Neutrophil (primary cell): ENCODE data around the gene SNHG17.
"Not testable (repeated sequence)": the region's sequence is repeated elsewhere in the genome, so short reads cannot be mapped to it uniquely, and the experiment has no call there.

Source experiments
- H3K27ac ChIP-seq: fragments of 200-600 bp; sonication (generic); 2 replicates; pipeline ENCODE4 v1.5.1; 2016; ENCODE audit warnings: mild to moderate bottlenecking, moderate library complexity
- H3K27me3 ChIP-seq: fragments of 200-600 bp; sonication (generic); 2 replicates; pipeline ENCODE4 v1.6.0; 2016; ENCODE audit warnings: mild to moderate bottlenecking
- H3K36me3 ChIP-seq: fragments of 200-600 bp; sonication (generic); 2 replicates; pipeline ENCODE4 v1.5.1; 2017
- H3K4me1 ChIP-seq, 2 experiments: fragments of 200-600 bp in 1 of 2; sonication (generic) in 1 of 2; 1 replicate in 1 of 2; 2 replicates in 1 of 2; pipeline versions ENCODE4 v1.5.1 to v1.6.1; 2013 to 2016; ENCODE audit warnings: low read depth in 1 of 2, low read length in 1 of 2, mild to moderate bottlenecking in 1 of 2, moderate library complexity in 1 of 2; ENCODE audit not compliant: control insufficient read depth in 1 of 2, insufficient read depth in 1 of 2
- H3K4me3 ChIP-seq, 2 experiments: fragments of 200-600 bp in 1 of 2; sonication (generic) in 1 of 2; 1 replicate in 1 of 2; 2 replicates in 1 of 2; pipeline ENCODE4 v1.5.1; 2013 to 2016; ENCODE audit warnings: low read depth in 1 of 2, low read length in 1 of 2, mild to moderate bottlenecking in 1 of 2, moderate library complexity in 1 of 2
- H3K9me3 ChIP-seq: fragments of 200-600 bp; sonication (generic); 2 replicates; pipeline ENCODE4 v1.5.1; 2016
- TF ChIP-seq, protein P1 (sequence below): fragments of 200-600 bp; sonication (generic); IDR thresholded peaks from 2 replicates; pipeline ENCODE4 v1.5.1; 2016; ENCODE audit warnings: antibody characterized with exemption

The SNHG17 gene

DNA sequence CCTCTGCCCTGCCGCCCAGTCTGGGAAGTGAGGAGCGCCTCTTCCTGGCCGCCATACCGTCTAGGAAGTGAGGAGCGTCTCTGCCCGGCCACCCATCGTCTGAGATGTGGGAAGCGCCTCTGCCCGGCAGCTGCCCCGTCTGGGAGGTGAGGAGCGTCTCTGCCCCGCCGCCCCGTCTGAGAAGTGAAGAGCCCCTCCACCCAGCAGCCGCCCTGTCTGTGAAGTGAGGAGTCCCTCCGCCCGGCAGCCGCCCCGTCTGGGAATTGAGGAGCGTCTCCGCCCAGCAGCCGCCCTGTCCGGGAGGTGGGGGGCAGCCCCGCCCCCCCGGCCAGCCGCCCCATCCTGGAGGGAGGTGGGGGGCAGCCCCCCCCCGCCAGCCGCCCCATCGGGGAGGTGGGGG is 27.8 kb downstream of the SNHG17 start:
- TF ChIP-seq, protein P1, sequence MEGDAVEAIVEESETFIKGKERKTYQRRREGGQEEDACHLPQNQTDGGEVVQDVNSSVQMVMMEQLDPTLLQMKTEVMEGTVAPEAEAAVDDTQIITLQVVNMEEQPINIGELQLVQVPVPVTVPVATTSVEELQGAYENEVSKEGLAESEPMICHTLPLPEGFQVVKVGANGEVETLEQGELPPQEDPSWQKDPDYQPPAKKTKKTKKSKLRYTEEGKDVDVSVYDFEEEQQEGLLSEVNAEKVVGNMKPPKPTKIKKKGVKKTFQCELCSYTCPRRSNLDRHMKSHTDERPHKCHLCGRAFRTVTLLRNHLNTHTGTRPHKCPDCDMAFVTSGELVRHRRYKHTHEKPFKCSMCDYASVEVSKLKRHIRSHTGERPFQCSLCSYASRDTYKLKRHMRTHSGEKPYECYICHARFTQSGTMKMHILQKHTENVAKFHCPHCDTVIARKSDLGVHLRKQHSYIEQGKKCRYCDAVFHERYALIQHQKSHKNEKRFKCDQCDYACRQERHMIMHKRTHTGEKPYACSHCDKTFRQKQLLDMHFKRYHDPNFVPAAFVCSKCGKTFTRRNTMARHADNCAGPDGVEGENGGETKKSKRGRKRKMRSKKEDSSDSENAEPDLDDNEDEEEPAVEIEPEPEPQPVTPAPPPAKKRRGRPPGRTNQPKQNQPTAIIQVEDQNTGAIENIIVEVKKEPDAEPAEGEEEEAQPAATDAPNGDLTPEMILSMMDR: no peak
- H3K9me3 ChIP-seq: no peaks in the 10 kb centered on the region
- no peak overlapping the region for H3K4me3 ChIP-seq
- no peaks in the 10 kb centered on the region for H3K4me1 ChIP-seq
- no peak overlapping the region for H3K27ac ChIP-seq
- H3K27me3 ChIP-seq: no peaks in the 10 kb centered on the region
- H3K36me3 ChIP-seq: no peaks in the 10 kb centered on the region

DNA sequence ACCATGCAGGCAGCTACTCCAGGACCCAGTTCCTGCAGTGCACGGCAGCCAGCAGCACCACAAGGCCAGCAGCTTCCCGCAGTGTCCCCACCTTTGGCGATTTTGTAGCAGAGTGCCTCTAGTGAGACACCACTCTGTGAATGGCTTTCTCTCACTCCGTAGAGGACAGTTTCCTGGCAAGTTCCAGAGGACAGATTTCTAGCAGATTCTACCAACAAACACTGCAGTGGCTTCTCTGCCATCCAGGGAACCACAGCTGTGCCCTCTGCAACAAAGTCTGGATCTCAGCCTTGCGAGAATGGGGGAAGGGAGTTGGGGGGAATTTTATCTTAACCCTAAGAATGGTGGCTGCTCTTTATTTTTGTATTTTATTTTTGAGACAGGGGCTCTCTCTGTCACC is 28.7 kb downstream of the SNHG17 start:
- TF ChIP-seq, protein P1: no peak
- Histone ChIP-seq H3K4me1 (no peaks in the 10 kb centered on the region), H3K36me3 (no peaks in the 10 kb centered on the region), H3K9me3 (no peaks in the 10 kb centered on the region), H3K27ac (no peak overlapping the region), H3K27me3 (no peaks in the 10 kb centered on the region), H3K4me3 (no peak overlapping the region)

DNA sequence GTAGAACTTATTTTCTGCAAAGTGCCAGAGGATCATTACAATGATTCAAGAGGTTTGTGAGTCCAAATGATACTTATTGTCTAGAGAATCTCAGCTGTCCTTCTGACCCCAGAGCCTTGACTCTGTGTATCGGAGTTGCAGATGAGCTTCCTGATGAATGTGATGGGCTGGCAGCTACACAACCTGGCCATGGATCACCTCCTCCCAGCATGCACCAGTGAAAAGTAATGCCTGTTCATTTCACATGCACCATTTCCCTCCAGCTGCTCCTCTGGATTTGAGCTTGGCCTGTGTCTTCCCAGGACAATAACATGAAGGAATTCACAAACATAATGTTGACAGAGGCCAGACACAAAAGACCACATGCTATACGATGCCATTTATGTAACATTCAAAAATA is 30.0 kb downstream of the SNHG17 start:
- no peak overlapping the region for H3K27ac ChIP-seq

DNA sequence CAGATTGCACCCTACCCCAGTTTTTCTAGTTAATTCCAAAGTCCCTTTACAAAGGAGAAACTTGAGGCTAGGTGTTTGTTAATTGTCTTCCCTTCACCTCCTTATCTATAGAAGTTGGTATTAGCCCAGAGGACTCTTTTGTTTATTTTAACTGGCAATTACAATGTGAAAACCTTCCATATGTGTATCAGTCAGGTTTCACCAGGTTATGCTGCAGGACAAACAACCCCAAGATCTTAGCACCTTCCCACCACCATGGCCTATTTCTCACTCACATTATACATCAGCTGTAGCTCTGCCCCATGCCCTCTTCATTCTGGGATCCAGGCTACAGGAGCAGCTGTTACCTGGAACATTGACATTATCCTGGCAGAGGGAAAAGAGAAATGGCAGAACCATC is 31.1 kb downstream of the SNHG17 start:
- no peak overlapping the region for H3K27ac ChIP-seq
- H3K4me3 ChIP-seq: no peak overlapping the region
- H3K36me3 ChIP-seq: no peaks in the 10 kb centered on the region
- H3K9me3 ChIP-seq: no peaks in the 10 kb centered on the region
- H3K27me3 ChIP-seq: no peaks in the 10 kb centered on the region
- H3K4me1 ChIP-seq: no peaks in the 10 kb centered on the region
- TF ChIP-seq, protein P1: no peak

More for the DNA sequence above, 30.0 kb downstream of the SNHG17 start:
- Histone ChIP-seq H3K27me3 (no peaks in the 10 kb centered on the region), H3K4me1 (no peaks in the 10 kb centered on the region), H3K4me3 (no peak overlapping the region), H3K9me3 (no peaks in the 10 kb centered on the region), H3K36me3 (no peaks in the 10 kb centered on the region)
- TF ChIP-seq, protein P1: no peak

DNA sequence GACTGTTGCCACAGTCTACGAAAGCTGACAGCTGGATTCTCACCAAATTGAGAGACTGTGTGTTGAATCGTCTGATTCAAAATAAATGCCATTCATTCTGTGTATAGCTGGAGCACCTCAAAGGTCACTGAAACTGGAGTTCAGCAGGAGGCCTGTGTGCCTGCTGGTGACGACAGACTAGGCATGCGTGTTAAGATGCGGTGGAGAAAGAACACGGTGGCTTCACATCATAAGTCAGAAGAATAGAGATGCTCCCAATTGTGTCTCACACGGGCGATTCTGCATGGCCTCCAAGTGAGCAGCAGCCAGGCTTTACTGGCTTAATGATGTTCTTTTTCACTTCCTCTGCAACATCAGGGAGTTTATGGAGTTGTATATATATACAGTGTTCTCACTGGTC is 32.3 kb downstream of the SNHG17 start:
- TF ChIP-seq, protein P1: no peak
- H3K4me1 ChIP-seq: no peaks in the 10 kb centered on the region
- H3K4me3 ChIP-seq: no peak overlapping the region
- H3K27me3 ChIP-seq: no peaks in the 10 kb centered on the region
- no peaks in the 10 kb centered on the region for H3K36me3 ChIP-seq
- no peak overlapping the region for H3K27ac ChIP-seq
- H3K9me3 ChIP-seq: no peaks in the 10 kb centered on the region

DNA sequence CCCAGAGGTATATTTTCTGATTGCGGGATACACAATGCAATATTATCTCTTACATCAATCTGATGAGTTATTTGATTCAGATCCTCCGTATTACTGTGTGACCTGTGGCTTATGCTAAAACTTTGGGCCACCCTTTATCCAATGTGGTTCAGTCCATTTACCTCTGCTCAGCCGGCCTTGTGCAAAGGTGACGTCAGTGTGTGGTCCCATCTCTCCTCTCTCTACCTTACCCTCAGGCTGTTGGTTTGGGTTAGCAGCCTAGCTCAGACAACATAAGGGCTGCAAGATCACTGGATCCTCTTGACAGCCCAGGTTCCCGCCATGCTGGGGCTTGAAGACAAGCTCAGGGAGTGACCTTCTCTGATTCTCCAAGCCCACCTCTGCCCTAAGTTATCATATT is 33.0 kb downstream of the SNHG17 start:
- no peaks in the 10 kb centered on the region for H3K4me1 ChIP-seq
- no peaks in the 10 kb centered on the region for H3K27me3 ChIP-seq
- H3K27ac ChIP-seq: no peak overlapping the region
- no peaks in the 10 kb centered on the region for H3K36me3 ChIP-seq
- TF ChIP-seq, protein P1: no peak
- no peaks in the 10 kb centered on the region for H3K9me3 ChIP-seq
- no peak overlapping the region for H3K4me3 ChIP-seq

DNA sequence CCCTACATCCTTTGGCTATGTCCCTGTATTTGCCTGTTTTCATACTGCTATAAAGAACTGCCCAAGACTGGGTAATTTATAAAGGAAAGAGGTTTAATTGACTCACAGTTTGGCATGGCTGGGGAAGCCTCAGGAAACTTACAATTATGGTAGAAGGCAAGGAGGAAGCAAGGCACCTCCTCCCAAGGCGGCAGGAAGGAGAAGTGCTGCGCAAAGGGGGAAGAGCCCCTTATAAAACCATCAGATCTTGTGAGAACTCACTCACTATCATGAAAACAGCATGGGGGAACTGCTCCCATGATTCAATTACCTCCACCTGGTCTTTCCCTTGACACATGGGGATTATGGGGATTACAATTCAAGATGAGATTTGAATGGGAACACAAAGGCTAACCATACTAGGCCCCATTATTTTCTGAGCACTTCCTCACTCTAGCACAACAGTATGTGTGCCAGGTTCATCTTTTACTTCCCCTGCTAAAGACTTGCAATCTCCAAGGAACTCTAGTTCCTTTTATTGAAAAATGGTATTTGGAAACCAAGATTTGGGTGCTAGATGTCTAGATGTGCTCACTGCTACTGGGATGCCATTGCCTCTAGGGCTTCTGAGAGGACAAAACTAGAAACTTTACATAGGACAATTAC is 39.3 kb downstream of the SNHG17 start:
- not testable (repeated sequence) for H3K36me3 ChIP-seq, H3K9me3 ChIP-seq, H3K4me3 ChIP-seq
- Histone ChIP-seq H3K4me1 (peaks cover 14 to 18% of the 10 kb centered on the region in 2 experiments), H3K27ac (peak overlapping the region; percentile 69), H3K27me3 (peaks cover 10% of the 10 kb centered on the region)
